ENCODE data around the gene MEA1.
"Not testable (repeated sequence)": the region's sequence is repeated elsewhere in the genome, so short reads cannot be mapped to it uniquely, and the experiment has no call there.

MEA1 gene

DNA sequence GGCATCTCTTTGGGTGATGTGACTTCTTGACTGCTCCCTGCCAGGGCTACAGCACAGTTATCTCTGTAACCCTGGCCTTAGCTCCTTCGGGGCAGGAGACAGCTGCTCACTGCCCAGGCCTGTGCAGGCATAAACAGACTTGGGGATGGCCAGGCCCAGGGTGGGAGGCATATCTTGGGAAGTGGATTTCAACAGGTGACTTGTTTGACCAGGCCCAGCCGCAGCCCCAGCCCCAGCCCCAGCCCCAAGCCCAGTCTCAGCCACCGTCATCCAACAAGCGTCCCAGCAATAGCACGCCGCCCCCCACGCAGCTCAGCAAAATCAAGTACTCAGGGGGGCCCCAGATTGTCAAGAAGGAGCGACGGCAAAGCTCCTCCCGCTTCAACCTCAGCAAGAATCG lies 7.5 kb downstream of the MEA1 start:
- DNase-seq: no peak

DNA sequence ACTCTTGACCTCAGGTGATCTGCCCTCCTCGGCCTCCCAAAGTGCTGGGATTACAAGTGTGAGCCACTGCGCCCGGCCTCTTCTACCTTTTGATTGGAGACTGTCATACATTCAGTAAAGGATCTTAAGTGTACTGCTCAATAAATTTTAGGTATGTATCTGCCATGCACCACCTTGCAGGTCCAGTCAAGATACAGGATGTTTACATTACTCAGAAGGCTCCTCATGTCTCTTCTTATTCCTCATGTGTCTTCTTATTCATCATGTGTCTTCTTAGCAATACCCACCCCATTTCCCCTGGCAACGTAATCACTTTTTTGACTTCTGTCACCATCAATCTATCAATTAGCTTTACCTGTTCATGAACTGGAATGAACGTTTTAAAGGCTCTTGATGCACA lies 7.9 kb downstream of the MEA1 start:
- DNase-seq: no peak

DNA sequence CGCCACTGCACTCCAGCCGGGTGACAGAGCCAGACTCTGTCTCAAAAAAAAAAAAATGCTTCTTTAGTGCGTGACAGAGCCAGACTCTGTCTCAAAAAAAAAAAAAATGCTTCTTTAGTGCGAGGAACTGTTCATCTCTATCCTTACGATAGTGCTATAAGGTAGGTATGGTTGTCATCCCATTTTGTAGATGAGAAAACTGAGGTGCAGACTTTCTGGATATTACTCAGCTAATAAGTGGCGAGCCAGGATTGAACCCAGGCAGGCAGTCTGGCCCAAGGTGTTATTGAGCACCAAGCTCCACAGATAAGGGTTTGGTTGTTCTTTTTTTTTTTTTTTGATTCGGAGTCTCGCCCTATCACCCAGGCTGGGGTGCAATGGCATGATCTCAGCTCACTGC lies 11.9 kb downstream of the MEA1 start:
- no peak for DNase-seq

DNA sequence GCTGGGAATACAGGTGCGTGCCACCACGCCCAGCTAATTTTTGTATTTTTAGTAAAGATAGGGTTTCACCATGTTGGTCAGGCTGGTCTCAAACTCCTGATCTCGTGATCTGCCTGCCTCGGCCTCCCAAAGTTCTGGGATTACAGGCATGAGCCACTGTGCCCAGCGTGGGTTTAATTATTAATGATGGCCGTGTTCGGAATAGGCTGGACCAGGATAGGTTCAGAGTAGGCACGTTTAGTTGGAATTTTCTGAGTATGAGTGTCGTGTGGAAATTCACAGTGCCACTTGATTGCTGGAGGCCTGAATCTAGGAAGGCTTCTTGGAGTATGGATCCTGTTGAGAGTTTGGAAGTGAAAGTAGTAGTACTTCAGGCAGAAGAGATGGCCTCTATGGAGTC lies 15.5 kb downstream of the MEA1 start:
- not testable (repeated sequence) for DNase-seq

DNA sequence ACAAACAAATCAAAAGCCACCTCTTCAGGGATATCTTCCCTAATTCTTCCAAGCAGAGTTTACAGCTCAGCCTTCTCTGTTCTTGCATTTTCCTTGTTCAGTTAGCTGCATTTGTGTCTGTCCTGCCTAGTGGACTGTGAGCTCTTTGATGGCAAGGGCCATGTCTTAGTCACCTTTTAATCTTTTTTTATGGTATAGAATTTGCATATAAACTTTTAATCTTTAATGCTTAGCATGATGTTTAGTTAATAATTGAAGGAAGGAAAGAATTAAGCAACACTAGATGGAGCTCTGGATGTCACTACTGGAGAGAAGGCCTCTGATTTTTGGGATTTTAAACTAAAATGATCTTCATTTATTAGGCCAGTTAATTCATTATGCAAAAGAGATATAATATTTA lies 17.2 kb downstream of the MEA1 start:
- DNase-seq: no peak

DNA sequence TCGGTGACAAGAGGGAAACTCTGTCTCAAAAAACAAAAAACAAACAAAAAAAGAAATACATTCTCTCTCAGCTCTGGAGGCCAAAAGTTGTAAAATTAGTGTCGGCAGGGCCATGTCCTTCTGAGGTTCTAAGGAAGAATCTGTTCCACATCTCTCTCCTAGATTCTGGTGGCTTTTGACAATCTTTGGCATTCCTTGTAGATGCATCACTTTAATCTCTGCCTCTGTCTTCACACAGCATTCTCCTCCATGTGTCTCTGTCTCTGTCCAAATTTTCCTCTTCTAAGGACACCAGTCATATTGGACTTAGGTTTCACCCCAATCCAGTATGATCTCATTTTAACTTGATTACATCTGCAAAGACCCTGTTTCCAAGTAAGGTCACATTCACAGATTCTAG lies 20.3 kb downstream of the MEA1 start:
- no peak for DNase-seq

DNA sequence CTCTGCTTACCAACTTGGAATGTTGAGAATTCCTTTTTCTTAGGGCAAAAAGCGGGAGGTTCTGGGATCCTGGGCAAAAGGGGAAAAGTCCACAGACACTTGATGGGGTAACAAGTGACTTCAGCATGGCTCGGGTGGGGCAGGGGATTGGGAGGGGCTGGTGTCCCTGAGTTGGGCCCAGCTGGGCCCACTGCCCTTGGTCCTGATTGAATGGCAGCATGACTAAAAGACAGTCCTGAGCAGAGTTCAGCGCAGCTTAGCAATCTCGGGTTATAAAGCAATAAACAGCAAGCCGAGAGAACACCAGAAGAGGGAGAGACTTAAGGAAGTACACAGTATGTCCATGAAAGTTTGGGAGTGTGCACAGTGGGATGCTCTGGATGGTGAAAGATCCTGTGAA lies 23.8 kb downstream of the MEA1 start:
- no peak for DNase-seq

DNA sequence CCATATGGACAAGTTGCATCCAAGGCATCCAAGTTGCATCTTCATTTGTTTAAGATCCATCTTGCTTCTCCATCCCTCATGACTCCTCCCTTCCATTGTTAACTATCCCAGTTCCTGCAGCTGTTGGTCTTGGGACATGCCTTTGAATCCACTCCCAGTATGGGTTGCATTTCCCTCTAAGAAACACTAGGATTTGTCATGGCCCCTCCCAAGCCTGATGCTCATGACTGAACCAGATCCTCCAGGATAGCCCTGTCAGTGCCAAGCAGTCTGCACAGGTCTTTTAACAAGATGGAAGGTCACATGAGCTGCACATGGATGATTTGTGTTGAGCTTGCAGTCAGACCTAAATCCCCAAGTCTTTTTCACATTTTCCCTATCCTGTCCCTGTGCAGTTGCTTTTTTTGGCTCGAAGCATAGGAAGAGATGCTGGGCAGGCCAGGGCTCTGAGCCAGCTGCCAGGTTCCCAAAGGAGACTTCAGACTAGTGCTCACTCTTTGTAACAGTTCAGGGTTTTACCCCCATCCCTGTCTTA lies 25.2 kb downstream of the MEA1 start:
- DNase-seq: no peak

DNA sequence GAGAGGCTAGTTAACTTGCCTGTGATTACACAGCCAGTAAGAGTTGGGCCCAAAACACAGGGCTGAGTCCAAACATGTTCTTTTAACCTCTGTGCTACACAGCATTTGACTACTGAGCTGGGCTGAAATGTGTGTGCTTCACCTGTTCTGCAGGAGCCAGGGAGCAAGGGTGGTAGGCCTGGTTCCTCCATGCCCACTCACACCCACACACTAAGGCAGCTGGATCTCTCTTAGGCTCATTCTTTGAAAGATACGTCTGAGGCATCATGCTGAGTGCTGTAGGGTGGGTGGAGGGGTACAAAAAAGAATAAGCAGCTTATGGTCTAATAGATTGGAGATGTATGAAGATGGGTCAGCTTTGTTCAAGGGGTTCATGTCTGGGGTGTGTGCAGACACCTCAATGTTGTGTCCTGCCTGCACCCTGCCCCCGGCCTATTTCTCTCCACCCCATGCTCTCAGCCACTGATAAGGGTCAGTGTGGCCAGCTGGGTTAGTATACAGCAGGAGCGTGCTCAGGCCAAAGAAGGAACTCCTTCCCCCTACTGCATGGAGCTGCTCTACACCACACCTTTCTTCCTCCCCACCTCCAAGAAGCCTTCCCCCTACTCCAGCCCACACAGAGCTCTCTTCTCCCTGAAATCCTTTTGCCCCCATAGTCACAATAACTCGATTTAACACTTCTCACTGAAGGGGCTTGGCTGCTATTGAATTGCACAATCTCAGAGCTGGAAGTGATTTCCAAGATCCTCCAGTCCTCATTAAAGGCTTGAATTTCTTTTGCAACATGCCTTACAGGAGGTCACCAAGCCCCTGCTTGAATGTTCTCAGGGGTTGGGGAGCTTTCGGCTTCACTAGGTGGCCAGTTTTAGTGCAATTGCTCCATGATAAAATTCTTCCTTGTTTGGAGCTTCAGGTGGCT lies 26.0 kb downstream of the MEA1 start:
- DNase-seq: no peak

DNA sequence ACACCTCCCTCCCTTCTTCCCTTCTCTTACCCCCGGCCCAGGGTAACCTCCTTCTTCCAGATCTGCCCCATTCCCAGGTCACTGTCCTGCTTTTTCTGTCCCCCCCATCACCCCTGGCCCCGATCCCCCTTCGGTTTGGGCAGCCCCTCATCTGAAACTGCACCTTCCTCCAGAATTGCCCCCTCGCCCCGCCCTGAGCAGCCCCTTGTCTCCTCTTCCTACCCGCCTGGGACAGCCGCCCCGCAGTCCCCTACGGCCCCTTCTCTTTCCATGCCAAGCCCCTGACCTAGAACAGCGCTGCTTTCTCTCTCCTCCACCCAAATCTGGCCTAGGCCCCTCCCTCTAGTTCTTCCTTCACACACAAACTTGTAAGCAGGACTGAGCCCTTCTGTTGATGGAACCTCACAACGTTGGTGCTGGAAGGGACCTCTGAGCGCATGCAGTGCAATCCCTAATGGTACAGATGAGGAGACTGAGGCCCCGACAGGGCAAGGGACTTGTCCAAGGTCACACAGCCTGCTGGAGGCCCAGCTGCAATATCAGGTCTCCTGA lies 28.7 kb downstream of the MEA1 start:
- DNase-seq: no peak

DNA sequence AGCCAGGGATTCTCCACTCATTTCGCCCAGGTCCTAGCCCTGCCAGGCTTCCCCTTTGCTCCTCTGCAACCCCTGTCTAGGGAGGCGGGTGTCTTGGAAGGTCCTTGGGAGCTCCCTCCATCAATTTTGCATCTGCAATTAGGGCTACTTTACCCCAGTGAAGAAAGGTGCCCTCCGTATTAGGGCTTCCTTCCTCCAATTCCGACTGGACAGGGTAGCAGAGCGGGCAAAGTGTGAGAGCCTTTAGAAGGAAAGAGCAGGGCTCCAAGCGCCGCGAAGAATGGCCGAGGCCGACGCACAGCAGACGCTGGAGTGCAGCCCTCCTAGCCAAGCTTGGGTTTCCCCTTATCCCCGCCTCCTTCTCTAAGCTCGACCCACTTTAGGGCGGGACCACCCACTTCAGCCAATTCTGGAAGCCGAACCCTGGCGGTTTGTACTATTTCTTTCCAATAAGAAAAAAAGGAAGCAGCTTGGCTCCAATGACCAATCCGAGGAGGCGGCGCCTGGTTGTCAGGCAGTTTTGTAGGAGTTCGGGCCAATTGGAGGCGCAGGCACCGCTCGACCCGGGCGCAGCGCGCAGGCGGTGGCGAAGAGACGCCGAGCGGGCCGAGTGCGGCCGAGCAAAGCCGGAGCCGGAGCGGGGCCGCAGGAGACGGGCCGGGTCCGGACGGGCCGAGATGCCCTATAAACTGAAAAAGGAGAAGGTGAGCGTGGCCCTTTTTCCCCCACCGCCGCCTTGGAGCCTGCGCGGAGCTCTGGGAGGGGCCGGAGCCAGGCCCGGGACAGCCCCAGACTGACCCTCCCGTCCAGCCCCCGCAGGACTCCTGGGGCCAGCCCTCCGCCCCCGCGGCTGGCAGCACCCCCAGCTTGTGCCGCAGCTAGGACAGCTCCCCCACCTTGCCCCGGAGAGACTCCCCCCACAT lies 29.5 kb downstream of the MEA1 start, which contains the start of gene PPP2R5D:
TSS of gene PPP2R5D (plus strand) at position 570 of the 923 bp plus-strand sequence. CDS start at position 678, 108 bp downstream.
- DNase-seq: peak; percentile 96

DNA sequence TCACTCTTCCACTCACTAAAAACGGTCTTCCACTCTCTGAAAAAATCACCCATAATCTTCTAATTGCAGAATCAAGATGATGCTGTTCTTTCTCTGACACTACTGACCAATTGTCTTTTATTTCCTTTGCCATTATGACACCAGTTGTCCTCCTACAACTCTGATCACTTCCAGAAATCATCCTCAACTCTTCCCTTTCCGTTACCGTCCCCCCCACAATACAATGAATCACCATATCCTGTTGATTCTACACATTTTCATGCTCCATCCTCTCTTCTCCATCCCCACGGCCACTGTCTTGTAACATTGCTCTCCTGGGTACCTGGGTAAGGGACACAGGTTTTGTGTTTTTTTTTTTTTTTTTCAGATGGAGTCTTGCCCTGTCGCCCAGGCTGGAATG lies 31.9 kb downstream of the MEA1 start:
- no peak for DNase-seq

DNA sequence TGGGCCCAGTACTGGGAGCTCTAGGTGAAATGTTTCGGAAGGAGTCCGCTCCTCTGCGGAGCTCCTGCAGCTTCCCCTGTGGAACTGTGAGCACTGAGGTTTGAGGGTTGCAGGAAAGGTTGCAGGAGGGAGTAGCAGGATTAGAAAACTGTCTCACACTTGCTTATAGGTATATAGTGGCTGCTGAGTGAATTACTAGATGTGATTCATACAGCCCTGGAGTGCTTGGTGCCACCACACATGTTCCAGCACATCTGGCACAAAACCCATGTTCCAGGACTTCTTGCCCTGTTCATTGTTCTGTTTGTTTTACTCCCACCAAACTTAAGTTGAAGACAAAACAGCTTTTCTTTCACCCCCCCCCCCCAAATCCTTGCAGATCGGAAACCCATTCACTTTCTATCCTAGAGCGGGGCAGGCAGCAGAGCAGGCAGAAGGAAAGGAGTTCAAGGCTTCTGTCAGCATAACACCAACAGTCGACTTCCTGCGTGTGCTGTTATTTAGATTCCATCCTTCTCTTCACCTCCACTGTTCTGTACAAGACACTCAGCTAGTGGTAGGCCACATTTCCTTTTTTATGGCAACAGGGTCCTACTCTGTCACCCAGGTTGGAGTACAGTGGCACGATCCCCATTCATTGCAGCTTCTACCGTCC lies 34.1 kb downstream of the MEA1 start:
- no peak for DNase-seq

DNA sequence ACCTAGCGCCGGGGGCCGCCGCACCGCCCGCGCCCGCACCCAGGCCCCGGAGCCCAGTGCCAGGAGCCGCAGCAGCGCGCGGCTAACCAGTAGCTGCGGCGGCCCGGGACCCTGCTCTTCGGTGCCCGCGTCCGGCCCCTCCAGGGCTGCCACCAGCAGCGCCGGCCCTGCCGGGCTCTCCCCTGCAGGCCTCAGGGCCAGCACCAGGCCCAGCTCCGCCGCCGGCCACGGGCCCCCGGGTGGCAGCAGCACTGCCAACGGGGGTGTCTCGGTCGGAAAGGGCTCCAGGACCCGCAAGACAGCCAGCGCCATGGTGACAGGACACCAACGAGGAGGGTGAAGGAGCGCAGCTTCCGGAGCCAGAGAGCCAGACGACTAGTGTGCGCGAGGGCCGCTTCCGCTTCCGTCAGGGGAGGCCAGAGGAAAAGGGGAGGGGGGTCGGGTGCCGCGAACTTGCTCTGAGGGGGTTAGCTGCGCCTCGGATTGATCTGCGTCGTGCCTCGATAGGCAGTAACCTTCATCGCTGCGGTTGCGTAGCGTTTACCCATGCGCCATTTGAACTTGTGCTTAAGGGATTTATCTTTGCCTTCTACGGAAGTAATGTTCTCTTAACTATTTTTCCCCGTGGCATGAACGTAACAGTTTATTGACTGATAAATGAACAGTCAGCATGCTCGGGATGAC lies 34.8 kb downstream of the MEA1 start, which contains the start of gene PEX6:
TSS of gene PEX6 (minus strand) at position 343 of the 684 bp plus-strand sequence. CDS start at position 312, 31 bp downstream.
- peak; percentile 91 for DNase-seq

DNA sequence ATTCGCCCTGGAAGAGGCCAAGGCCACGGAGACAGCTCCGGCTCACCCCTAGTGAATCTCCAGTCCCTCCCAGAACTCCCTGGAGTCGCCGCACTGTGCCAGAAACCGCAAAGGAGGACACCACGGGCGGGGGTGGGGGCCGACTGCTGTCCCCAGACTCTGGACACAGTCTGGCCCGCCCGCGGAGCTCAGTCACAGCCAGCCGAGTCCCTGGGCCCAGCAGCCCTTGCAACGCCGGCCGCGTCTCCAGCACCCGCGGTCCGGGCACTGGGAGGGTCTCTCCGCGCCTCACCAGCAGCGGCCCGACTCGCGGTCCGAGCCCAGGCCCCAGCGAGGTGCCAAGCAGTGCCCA lies 35.3 kb downstream of the MEA1 start:
- no peak for DNase-seq

DNA sequence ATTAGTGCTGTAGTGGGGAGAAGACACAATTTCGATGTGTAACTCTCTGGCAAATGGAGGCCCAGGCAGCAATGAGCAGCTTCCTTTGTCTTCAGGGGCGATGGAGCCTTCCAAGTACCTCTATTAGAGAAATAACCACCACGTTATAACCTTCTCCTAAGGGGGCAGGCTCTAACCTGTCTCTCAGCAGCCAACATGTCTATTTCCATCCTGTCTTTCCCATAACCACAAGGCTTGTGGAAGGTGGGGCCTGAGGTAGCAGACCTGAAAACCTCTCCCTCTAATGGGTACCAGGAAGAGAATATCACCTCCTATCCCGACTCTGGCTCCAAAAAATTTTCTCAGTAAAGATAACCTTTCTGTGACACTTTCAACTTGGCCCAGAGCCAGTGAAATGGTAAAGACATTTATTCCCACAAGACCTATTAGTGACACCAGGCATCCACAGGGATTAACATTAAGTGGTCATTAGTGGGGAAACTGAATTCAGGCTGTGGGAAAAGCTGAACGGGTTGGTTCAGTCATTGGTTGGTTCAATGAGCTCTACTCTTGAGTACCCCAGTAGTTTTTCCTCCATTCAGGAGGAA lies 38.7 kb downstream of the MEA1 start:
- no peak for DNase-seq

DNA sequence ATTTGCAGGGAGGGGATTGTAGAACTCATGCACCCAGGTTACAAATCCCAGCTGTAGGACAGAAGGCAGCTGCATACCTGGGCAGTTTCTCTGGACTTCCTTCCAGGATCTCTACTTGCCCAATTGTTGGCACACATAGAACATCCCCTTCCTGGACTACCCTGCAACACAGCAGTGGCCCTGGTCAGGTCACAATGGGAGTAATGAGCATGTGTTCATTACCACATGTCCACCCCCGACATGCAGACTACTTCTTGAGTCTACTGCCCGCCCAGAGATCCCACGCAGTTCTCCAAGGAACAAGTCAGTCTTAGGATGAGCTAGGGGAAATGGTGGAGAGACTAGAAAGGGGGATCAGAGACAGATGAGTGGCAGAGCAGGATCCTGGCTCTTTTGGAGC lies 39.8 kb downstream of the MEA1 start:
- no peak for DNase-seq

DNA sequence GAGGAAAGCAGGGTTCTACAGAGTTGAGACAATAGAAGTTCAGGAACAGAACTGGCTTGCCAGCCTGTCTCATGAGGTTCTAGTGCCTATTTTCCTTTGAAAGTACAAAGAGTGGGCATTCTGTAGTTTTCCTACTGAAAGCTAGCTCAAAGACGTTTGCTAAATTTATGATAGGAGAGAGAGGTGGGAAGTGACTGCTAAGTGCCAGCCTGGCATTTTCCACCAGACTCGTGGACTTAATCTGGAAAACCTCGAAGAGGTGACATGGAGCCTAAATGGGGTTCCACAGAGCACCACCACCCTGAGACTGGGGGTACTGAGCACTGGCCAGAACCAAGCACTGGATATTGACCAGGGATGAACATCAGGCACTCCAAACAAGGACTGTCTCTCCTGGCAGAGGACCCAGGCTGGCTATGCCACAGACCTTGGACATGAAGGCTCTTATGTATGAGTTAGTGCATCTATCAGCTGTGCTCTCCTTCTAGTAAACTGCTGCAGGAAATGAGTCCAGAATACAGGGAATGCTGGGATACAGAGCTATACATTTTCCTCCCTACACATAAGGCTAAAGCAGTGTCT lies 41.9 kb downstream of the MEA1 start:
- DNase-seq: no peak

DNA sequence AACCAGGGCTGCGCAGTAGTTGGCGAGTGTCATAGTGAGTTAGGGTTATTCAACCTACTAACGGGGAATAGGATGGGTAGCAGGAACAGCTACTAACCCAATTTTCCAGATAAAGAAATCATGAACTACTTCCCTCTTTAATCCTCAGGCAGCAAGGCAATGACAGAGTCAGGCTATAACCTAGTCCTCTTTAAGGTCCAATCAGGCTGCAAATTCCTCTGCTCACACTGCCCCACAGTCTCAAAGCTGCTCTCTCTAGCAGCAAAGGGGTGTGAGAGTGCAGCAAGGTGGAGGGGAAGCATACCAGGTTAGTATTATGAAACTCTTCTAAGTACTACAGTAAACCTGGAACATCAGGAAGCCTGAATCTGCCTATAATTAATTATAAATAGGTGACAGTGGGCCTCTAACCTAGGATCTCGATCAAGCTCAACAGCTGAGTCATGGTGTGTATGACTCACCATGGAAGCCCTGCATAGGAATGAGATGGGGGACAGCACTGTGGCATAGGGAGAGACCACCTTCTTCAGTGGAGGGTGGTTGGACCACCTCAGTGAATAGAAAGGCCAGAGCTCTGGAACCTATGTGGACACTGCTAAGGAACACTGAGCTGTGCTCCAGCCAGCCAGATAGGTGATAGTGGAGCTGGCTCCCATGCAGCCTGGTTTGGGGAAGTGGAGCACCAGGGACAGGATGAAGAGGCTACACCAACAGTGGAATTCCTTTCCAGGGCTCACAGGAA lies 42.7 kb downstream of the MEA1 start:
- DNase-seq: no peak

DNA sequence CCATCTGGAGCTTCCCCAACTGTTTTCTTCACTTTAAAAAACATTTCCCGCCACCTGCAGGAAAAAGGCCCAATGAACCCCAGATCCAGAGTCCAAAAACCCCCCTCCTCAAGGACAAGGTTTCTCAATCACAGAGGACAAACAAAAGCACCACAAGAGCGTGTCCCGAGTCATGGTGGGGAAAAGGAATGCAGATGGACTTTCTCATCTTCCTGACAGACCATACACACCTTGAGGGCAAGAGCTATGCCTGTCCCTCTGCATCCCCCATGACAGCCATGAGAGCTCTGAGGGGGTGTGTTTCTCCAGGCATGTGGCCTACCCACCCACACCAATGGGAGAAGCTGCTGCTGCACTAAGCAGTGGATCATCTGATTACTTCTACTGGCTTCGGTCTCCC lies 43.8 kb downstream of the MEA1 start:
- no peak for DNase-seq
